ENCODE measurements around the gene C13orf46.

DNA sequence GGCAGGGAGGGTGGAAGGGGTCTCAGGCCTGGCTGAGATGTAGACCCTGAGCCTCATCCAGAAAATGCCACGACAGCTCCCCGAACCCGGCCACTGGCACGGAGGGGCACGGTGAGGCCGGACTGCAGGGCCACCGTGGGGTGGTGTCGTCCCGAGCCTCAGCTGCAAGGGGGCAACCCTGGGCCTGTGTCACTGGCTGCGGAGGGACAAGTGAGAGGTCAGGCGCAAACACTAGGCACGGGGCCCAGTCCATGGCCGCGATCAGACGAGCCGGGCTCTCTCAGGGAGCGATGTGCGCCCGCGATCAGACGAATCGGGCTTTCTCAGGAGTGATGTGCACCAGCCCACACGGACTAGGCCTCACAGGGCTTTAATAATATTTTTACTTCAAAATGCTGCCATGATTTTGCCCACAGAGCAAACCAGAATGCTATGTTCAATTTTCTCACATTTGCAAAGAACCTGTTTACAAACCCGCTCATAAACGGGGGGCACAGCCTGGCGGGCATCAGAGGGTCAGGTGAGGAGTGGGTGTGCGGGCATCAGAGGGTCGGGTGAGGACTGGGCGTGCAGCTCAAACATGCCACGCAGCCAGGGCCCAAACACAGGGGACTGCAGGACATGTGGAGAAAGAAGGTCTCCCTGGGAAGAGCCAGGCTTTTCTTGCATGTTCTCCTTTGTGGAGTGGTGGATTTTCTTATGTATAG lies 42.6 kb upstream of the C13orf46 start:
- no peak for TF ChIP-seq SP1 (IDR thresholded peaks at IDR 0.05)
- TF ChIP-seq TARDBP (IDR thresholded peaks at IDR 0.05): no peak
- no peak for TF ChIP-seq PKNOX1 (IDR thresholded peaks at IDR 0.05)
- TF ChIP-seq ZNF384 (IDR thresholded peaks at IDR 0.05): no peak
- TF ChIP-seq L3MBTL2 (conservative IDR thresholded peaks at IDR 0.05): no peak
- TF ChIP-seq FOXM1 (IDR thresholded peaks at IDR 0.05; ENCODE audit: borderline replicate concordance): no peak
- TF ChIP-seq NFRKB (IDR thresholded peaks at IDR 0.05): no peak

All from HEK293T (cell line).